ENCODE data around the gene LRRC71.

GRCh38 chr1:156876281-156876680 lies 44.2 kb upstream of the LRRC71 start:
- no peak for TF ChIP-seq POLR2A (IDR thresholded peaks at IDR 0.05)
- no peak for TF ChIP-seq CTCF (IDR thresholded peaks at IDR 0.05)
- no peak for TF ChIP-seq POLR2AphosphoS5 (IDR thresholded peaks at IDR 0.05; ENCODE audit: insufficient read depth in 1 of 2, low read depth in 1 of 2)
